ENCODE results near the gene PDK2. TPM values are rescaled to one million over a fixed set of nuclear protein-coding genes. Genes with fewer than 3 reads are reported as not detected.
A peak's percentile ranks its signal among the peaks of the same experiment; 100 is the strongest.

PDK2 gene
- total and polyA plus RNA-seq, 10 of the 15 experiments (the other 5 are each of a cell fraction or from before 2014, with no cell fraction given) = 0.98 to 22.6 (median 12.3) TPM

- intact Hi-C loops (cut with micrococcal nuclease; ENCODE audit: unreplicated experiment) (no loop called here), in situ Hi-C loops (cut with MboI) (no loop called here)
- Histone ChIP-seq H2AFZ (ENCODE audit: control insufficient read depth, low read depth, low read length) (no peak overlapping the region), H3K4me1 (ENCODE audit: control insufficient read depth, insufficient read depth, low read length) (peaks cover 3% of the 10 kb centered on the region; the same call in 1 of the 2 replicates), H3K27ac (ENCODE audit: control insufficient read depth, insufficient read depth) (no peak overlapping the region), H3K4me2 (ENCODE audit: control insufficient read depth, insufficient read depth) (no peak overlapping the region), H3K79me2 (ENCODE audit: control insufficient read depth, insufficient read depth, low read length) (no peaks in the 10 kb centered on the region), H3K36me3 (ENCODE audit: control insufficient read depth in 2 of 2, insufficient read depth in 2 of 2, low read length in 1 of 2) (no peaks in the 10 kb centered on the region; a peak in 1 of 4 replicates), H3K9ac (ENCODE audit: control insufficient read depth, insufficient read depth, low read length) (no peak overlapping the region), H3K27me3 (replicated peaks in 1 of 2; ENCODE audit: control insufficient read depth in 2 of 2, insufficient read depth in 2 of 2, low read length in 1 of 2) (no peaks in the 10 kb centered on the region), H3K9me3 (replicated peaks; ENCODE audit: control insufficient read depth, insufficient read depth, low read length) (no peaks in the 10 kb centered on the region), H4K20me1 (ENCODE audit: control insufficient read depth, insufficient read depth) (no peaks in the 10 kb centered on the region), H3K4me3 (no peak overlapping the region)
- FAIRE-seq (no peak), DNase-seq (ENCODE audit: low read depth, low spot score) (no peak), ATAC-seq (no peak)
- SMC1A ChIA-PET (ENCODE audit: uncharacterized antibody, unreplicated experiment) = no interaction called here
- no peak for TF ChIP-seq SUZ12 (IDR thresholded peaks at IDR 0.05; ENCODE audit: unreplicated experiment)
- peak; percentile 90 for TF ChIP-seq BCL3 (IDR thresholded peaks at IDR 0.05; ENCODE audit: borderline replicate concordance, insufficient read depth, low read depth, low read length, poor library complexity, severe bottlenecking)
- TF ChIP-seq SMC3 (IDR thresholded peaks at IDR 0.05; ENCODE audit: borderline replicate concordance, low read length) = no peak
- no TSS peak for BruUV-seq (replicated peaks)
- RAD21 ChIA-PET (ENCODE audit: unreplicated experiment) = no interaction called here
- WGBS (ENCODE audit: insufficient coverage, insufficient replicate concordance, low lambda C conversion rate, missing lambda C conversion rate) = 75% methylated on average over 17 of the region's 17 CpGs
- CTCF ChIA-PET = interaction anchor here (1.8 kb wide), 1 partner anchor 13 kb away, joined by 10 read pairs; no protein-coding TSS in a partner anchor
- POLR2A ChIA-PET = no interaction called here
These were observed 6.4 kb downstream of the PDK2 start for GRCh38 chr17:50101346-50102163.
